ENCODE results near the gene NR2C2.

DNA sequence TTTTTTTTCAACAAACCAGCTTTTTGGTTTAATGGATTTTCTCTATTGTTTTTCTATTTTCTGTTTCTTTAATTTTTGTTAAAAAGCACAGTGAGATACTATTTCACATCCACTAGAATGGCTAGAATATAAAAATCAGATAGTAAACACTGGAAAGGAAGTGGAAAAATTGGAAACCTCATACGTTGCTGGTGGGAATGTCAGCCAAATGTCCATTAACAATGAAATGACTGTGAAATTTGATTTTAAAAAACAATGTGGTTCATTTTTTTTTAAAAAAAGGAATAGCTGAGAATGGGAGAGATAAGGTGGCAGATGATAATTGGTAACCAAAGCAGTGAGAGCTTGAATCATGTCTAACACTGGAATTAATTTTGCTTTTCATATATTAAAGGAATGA, 19.9 kb downstream of the NR2C2 start:
- TF ChIP-seq, protein P1, sequence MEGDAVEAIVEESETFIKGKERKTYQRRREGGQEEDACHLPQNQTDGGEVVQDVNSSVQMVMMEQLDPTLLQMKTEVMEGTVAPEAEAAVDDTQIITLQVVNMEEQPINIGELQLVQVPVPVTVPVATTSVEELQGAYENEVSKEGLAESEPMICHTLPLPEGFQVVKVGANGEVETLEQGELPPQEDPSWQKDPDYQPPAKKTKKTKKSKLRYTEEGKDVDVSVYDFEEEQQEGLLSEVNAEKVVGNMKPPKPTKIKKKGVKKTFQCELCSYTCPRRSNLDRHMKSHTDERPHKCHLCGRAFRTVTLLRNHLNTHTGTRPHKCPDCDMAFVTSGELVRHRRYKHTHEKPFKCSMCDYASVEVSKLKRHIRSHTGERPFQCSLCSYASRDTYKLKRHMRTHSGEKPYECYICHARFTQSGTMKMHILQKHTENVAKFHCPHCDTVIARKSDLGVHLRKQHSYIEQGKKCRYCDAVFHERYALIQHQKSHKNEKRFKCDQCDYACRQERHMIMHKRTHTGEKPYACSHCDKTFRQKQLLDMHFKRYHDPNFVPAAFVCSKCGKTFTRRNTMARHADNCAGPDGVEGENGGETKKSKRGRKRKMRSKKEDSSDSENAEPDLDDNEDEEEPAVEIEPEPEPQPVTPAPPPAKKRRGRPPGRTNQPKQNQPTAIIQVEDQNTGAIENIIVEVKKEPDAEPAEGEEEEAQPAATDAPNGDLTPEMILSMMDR (IDR thresholded peaks at IDR 0.05), result no peak
- no peak for TF ChIP-seq POLR2A (IDR thresholded peaks at IDR 0.05)
